GM10266 (cell line): ENCODE results near the gene CHKA.

ENCODE experiments used
- DNase-seq: peaks from one replicate; pipeline ENCODE4 v3.0.0; 2012; ENCODE audit errors: extremely low spot score
- CTCF ChIP-seq: IDR thresholded peaks from 2 replicates; pipeline ENCODE4 v1.5.1; 2012; ENCODE audit warnings: mild to moderate bottlenecking, low read depth; ENCODE audit not compliant: control insufficient read depth, insufficient read depth; ENCODE audit errors: missing control alignments

Gene CHKA

DNA sequence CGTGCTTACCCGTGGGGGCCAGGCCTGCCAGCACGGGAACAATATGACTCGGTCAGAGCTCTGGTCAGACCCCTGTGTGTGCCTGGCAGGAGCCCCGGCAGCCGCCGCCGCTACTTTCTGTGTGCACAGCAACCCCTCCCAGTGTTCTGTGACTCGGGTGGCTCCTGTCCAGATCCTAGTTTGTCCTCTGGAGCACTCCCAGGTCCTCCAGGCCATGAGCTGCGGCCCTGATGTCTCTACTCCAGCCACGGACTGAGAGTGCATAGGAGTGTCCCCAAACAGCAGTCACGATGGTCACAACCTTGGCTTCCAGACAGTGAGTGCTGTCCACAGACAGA is 87.5 kb downstream of the CHKA start:
- no peak for DNase-seq
- no peak for TF ChIP-seq CTCF

DNA sequence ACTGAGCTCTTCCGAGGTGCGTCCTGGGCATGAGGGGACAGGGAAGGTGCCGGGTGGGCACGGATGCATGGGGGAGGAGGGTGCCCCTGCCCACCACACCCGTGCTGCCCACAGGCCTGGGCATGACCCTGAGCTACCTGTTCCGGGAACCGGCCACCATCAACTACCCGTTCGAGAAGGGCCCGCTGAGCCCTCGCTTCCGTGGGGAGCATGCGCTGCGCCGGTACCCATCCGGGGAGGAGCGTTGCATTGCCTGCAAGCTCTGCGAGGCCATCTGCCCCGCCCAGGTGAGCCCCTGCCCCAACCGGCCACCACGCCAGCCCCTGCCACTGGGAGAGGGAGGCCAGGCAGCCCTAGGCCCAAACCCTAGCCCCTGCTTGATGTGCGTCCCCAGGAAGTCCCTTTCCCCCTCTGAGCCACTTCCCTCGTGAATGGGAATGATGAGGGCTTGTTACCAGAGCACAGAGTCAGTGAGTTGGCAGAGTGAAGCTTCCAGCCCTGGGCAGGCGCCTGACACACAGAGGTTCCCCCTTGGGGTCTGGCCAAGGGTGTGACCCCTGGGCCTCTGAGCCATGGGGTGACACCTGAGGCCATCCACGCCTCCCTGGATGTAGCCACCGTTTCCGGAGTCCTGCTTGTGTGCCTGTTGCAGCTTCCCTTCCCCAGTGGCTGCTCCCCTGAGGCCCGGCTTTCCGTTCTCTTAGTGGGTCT is 88.0 kb downstream of the CHKA start:
- no peak for TF ChIP-seq CTCF
- no peak for DNase-seq

DNA sequence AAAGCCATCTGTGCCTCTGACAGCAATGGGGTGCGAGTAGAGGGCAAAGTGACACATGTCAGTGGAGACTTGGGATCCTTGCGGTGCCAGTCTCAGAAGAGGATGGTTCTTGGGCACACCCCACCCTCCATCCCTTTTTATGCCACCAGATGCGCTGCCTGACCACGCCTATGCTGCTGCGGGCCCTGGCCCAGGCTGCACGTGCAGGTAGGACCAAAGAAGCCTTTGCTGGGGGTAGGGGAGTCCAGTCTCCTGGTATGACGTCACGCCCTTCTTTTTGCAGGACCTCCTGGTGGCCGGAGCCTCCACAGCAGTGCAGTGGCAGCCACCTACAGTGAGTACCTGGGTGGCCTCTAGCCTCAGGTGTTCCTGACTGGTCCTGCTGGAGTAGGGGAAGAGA is 89.2 kb downstream of the CHKA start:
- DNase-seq, result no peak
- TF ChIP-seq CTCF, result no peak

DNA sequence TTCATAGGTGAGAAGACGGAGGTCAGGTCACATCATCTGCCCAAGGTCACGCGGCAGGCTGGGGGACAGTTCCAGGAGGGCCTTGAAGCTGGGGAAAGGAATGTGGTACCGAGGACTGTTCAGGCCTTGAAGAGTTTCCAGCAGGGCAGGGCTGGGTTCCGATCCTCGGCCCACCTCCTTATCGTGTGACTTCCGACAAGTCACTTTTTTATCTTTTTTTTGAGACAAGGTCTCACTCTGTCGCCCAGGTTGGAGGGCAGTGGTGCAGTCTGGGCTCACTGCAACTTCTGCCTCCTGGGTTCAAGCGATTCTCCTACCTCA is 90.1 kb downstream of the CHKA start:
- TF ChIP-seq CTCF, result no peak
- no peak for DNase-seq

DNA sequence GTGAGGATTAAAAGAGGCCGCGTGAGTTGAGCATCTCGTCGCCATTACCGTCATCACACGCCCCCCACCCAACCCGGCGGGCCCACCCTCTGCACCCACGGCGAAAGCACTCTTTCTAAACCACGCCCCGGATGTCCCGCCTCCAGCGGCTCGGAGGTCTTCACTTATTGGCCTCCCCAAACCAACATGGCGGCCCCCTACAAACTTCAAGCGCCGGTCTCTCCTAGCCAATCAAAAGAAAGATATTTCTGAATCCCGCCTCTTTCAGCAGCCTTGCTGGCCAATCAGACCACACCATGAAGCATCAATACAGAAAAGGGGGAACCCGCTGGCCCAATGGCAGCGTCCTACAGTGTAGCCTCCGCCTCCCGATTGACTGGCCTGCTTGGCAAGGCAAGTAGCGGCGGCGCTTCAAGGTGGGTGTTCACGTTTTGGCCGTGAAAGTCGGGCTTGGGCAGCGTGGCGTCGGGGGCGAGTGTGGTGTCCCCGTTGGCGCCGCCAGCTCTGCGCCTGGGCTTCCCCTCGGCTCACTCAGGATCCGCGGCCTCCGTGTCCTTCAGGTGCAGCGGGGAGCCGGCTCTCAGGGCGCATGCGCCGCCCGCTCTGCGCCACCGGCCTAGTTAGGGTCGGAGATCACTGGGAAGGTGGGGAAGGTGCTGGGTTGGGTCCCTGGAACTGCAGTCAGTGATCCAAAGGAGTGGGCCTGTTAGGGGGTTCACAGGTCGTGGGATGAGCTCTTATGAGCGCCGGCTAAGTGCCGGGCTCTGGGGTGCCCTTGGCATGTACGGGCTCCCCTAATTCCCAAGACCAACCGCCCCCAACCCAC is 90.7 kb downstream of the CHKA start, which contains the start of gene NDUFS8:
Gene NDUFS8, plus strand, starts transcription at position 364 of the 826 bp plus-strand sequence. CDS start 1,471 bp downstream, outside the sequence.
- peak; percentile 100 for DNase-seq
- TF ChIP-seq CTCF, result no peak

DNA sequence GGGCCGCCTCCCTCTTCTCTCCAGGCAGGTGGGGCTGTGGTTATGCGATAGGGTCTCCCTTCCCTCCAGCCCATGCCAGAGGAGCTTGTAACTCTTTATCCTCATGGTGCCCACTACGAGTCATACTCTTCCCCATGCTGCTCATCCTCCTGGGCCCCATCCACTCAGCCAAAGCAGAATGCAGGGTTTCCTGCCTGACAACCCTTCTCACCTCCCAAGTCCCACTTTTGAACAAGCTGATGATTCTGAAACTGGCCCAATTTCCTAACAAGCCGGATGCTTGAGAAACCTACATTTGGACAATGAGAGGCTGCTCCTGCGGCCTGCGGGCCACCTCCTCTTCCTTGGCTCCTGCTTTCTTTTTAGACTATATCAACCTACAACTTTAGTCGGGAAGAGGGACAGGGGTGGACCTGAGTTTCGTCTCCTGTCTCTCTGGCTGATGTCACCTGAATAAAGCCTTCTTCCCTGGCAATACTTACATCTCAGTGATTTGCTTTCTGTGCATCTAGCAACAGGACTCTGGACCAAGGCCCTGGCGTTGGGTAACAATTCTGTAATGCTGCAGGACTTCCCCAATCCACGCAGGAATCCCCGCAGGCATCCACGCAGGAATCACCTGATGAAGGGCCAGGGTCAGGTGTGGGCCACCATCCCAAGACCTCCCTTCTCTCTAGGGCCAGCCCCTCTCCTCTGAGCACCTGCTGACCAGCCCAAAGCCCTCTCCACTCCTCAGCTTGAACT is 92.2 kb downstream of the CHKA start:
- no peak for TF ChIP-seq CTCF

More for the DNA sequence above, 92.2 kb downstream of the CHKA start:
- no peak for DNase-seq
